AG09319 (cell line): ENCODE measurements around the gene THOC2.
"Not testable (repeated sequence)": the region's sequence is repeated elsewhere in the genome, so short reads cannot be mapped to it uniquely, and the experiment has no call there.

Source experiments
- DNase-seq: peaks from one replicate; pipeline ENCODE4 v3.0.0-alpha.2; 2010; ENCODE audit warnings: low read depth; ENCODE audit errors: extremely low read depth
- TF ChIP-seq, protein P1 (sequence below): IDR thresholded peaks from 2 replicates; pipeline ENCODE4 v1.5.1; 2011; ENCODE audit warnings: low read depth, mild to moderate bottlenecking, inconsistent platforms, low read length, moderate library complexity

THOC2 gene

DNA sequence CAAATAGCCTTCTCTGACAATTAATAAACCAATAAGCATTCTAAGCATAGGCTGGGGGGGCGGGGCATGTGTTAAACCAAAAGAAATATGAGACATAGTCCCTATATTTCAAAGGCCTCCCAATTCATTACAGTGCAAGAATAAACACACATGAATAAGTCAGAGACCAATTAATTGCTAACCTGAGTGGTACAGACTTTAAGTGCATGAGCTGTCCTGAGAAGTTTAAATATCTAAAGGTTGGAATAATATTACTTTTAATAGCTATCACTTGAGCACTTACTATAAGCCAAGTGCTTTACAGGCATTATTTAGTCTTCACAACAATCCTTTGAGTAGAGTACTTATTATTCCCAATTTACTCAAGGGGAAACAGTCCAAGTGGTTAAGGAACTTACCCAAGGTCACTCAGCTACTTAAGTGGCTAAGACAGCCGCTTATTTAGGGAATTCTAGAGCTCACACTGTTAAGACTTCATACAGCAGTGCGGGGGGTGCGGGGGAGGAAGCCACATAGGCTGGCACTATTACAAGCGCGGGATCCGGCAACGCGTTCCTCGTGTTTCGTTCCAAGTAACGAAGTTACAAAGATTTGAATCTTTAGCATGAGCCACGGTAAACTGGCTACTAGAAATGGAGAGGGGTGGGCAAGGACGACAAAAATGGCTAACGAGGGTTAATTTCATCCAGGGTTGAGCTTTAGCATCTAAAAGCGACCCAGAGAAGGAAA lies 1.4 kb downstream of the THOC2 start:
- no peak for DNase-seq
- TF ChIP-seq, protein P1, sequence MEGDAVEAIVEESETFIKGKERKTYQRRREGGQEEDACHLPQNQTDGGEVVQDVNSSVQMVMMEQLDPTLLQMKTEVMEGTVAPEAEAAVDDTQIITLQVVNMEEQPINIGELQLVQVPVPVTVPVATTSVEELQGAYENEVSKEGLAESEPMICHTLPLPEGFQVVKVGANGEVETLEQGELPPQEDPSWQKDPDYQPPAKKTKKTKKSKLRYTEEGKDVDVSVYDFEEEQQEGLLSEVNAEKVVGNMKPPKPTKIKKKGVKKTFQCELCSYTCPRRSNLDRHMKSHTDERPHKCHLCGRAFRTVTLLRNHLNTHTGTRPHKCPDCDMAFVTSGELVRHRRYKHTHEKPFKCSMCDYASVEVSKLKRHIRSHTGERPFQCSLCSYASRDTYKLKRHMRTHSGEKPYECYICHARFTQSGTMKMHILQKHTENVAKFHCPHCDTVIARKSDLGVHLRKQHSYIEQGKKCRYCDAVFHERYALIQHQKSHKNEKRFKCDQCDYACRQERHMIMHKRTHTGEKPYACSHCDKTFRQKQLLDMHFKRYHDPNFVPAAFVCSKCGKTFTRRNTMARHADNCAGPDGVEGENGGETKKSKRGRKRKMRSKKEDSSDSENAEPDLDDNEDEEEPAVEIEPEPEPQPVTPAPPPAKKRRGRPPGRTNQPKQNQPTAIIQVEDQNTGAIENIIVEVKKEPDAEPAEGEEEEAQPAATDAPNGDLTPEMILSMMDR = no peak

DNA sequence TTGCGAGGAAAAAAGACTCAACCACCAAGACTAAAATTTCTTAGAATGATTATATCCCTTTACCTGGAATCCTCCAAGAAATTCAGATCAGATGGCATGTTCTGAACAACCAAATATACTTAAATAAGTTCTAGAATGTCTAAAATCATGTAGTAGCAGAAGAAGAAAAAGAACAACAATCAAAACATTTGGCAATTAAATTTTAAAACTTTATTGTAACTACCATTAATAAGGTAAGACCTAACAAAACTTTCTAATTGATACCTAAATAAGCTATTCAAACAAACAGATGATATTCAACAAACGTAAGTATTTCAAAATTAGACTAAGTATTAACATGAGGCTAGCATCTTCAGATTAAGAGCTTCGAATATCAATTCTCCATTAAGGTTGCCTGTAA lies 4.3 kb downstream of the THOC2 start:
- TF ChIP-seq, protein P1 = no peak
- DNase-seq = no peak

DNA sequence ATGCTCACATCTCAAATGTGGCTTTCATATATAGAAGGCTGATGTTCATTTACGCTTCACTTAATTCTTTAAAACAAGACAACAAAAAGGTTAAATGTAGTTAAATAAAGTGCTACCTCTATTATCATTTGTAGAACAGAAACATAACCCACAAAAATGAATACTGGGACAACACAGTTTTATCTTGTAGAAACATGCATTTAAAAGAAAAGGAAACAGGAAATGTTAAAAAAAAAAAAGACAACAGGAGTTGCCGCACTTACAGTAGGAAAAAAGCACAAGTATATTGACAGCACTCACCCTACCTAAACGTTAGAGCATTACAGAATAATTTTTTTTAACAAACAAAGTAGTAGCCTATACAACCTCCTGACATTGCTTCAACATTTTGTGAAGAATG lies 4.8 kb downstream of the THOC2 start:
- TF ChIP-seq, protein P1 = no peak
- DNase-seq = no peak

DNA sequence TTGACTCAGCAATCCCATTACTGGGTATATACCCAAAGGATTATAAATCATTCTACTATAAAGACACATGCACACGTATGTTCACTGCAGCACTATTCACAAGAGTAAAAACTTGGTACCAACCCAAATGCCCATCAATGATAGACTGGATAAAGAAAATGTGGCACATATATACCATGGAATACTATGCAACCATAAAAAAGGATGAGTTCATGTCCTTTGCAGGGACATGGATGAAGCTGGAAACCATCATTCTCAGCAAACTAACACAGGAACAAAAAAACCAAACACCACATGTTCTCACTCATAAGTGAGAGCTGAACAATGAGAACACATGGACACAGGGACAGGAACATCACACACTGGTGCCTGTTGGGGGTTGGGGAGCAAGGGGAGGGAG lies 10.7 kb downstream of the THOC2 start:
- DNase-seq = not testable (repeated sequence)

DNA sequence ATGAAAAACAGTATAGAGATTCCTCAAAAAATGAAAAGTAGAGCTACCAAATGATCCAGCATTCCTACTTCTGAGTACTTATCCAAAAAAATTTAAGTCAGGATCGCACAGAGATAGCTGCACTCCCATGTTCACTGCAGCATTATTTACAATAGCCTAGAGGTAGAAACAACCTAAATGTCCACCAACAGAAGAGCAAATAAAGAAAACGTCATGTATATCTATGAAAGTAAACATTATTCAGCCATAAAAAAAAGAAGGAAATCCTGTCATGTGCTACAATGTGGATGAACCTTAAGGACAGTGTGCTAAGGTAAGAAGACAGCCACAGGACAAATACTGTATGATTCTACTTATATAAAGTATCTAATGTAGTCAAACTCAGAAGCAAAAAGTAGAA lies 12.4 kb downstream of the THOC2 start:
- TF ChIP-seq, protein P1 = no peak
- no peak for DNase-seq

DNA sequence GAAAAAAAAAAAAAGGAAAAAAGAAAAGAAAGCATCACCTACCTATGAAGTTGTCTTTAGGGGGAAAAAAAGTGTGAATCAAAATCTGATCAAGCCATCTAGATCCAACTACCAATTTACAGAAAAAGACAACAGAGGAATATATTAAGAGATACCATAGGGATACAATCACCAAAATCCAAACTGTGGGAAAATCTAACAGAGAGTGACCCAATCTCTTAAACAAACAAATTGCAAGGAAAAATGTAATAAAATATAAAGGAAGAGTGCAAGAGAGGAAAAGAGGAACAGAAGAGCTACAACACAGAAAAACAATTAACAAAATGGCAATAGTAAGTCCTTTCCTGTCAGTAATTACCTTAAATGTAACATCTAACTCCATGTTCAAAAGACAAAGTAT lies 19.0 kb downstream of the THOC2 start:
- DNase-seq = no peak
- TF ChIP-seq, protein P1 = no peak

DNA sequence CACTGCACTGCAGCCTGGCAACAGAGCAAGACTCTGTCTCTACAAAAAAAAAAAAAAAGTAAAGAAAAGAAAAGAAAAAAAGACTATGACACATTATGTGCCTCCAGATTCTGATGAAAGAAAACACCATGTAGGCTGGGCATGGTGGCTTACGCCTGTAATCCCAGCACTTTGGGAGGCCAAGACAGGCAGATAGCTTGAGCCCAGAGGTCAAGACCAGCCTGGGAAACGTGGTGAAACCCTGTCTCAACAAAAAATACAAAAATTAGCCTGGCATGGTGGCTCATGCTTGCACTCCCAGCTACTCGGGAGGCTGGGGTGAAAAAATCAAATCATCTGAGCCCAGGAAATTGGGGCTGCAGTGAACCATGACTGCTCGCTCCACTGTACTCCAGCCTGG lies 19.4 kb downstream of the THOC2 start:
- TF ChIP-seq, protein P1 = no peak
- no peak for DNase-seq

DNA sequence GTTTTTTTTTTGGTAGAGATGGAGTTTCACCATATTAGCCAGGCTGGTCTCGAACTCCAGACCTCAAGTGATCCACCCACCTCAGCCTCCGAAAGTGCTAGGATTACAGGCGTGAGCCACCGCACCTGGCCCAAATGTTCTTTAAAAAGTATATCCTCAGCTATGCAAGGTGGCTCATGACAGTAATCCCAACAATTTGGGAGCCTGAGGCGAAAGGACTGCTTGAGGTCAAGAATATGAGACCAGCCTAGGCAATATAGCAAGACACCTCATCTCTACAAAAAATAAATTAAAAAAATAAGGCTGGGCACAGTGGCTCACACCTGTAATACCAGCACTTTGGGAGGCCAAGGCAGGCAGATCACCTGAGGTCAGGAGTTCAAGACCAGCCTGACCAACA lies 21.7 kb downstream of the THOC2 start:
- DNase-seq = not testable (repeated sequence)
